Amniotic epithelial cell (primary cell): Measurements from ENCODE around the gene PHETA2.
A peak's percentile ranks its signal among the peaks of the same experiment; 100 is the strongest.
"Not testable (repeated sequence)": the region's sequence is repeated elsewhere in the genome, so short reads cannot be mapped to it uniquely, and the experiment has no call there.

Source experiments
- DNase-seq: peaks from one replicate; pipeline ENCODE4 v3.0.0-alpha.2; 2010; ENCODE audit warnings: low read depth

The PHETA2 gene

DNA sequence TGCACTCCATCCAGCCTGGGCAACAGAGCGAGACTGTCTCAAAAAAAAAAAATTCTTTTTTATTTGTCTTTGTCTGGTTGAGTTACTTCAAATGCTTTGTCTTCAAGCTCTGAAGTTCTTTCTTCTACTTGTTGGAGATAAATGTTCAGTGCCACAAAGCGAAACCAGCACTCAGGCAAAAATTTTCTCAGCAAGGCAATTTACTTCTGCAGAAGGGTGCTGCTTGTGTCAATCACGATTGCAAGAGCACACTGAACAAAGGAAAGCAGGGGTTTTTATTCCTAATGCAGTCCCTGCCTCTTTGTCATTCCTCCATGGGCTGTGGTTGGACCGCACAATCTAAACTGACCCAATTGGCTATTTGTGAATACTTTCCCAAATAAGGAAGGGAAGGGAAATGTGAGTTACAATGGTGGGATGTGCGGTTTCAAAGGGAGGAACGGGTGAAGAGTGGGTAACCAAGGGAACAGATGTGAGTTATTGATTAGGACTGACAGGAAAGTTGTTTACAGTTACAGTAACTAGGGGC, 30.3 kb downstream of the PHETA2 start:
- DNase-seq: not testable (repeated sequence)

DNA sequence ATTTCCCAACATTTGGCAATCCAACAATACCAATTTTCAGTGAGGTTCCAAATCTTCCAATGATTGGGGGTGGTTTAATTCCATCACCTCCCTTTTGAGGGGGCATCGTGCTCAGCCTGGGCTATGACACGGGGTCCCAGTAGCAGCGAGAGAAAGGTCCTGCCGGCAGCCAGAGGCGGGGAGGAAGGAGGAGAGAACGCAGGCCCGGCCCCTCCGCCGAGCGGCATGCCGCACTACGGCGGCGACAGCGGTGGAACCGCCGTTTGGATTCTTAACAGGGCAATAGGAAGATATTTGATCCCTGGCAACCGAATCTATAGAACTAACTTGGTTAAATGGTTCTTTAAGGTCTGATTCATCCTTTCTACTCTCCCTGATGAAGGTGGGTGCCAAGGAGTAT, 34.8 kb downstream of the PHETA2 start:
- DNase-seq: no peak

DNA sequence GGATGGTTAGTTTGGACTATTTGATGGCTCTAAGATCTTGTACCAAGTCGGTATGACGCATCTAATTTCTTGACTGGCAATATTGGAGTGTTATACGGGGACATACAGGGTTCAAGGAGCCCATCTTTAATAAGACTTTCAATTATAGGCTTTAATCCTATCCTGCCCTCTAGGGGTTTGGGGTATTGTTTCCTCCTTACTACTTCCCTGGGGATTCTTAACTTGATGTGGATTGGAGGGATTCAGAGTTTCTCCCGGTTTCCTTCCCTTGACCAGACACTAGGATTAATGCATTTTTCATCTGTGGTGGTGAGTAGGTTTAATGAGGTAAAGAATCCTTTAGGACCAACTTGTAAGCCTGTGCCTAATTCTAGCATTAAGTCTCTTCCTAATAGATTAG, 37.8 kb downstream of the PHETA2 start:
- no peak for DNase-seq

DNA sequence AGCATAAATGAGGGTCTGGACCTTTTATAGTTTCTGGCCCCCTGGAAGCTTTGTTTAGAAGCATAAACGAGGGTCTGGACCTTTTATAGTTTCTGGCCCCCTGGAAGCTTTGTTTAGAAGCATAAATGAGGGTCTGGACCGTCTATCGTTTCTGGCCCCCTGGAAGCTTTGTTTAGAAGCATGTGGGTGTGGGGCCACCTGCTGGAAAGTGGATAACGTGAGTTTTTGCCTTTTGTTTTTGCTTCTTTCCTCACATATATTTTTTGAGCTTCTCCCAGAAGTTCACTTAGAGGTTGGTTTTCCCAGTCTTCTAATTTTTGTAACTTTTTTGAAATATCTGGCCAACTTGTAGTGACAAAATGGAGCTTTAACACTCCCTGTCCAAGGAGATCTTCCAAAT, 38.7 kb downstream of the PHETA2 start:
- peak; percentile 2 for DNase-seq

DNA sequence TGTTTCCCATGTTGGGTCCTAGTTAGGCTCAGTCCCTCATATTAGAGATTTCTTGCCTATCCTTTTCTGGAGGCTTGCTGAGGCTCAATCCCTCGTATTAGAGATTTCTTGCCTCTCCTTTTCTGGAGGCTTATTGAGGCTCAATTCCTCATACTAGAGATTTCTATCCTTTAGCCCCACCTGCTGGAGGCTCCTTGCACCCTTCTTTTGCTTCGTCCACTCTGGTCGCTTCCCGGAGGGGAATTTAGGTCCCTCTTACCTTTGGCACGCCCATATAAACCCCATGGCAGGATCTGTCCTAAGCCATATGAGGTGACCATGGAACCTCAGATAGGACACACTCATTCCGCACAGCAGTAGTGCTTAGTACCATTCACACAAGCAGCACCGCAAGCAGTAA, 40.7 kb downstream of the PHETA2 start:
- DNase-seq: peak; percentile 41

DNA sequence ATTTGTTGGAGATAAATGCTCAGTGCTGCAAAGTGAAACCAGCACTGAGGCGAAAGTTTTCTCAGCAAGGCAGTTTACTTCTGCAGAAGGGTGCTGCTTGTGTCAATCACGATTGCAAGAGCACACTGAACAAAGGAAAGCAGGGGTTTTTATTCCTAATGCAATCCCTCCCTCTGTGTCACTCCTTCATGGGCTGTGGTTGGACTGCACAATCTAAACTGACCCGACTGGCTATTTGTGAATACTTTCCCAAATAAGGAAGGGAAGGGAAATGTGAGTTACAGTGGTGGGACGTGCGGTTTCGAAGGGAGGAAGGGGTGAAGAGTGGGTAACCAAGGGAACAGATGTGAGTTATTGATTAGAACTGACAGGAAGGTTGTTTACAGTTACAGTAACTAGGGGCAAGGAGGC, 41.4 kb downstream of the PHETA2 start:
- not testable (repeated sequence) for DNase-seq

DNA sequence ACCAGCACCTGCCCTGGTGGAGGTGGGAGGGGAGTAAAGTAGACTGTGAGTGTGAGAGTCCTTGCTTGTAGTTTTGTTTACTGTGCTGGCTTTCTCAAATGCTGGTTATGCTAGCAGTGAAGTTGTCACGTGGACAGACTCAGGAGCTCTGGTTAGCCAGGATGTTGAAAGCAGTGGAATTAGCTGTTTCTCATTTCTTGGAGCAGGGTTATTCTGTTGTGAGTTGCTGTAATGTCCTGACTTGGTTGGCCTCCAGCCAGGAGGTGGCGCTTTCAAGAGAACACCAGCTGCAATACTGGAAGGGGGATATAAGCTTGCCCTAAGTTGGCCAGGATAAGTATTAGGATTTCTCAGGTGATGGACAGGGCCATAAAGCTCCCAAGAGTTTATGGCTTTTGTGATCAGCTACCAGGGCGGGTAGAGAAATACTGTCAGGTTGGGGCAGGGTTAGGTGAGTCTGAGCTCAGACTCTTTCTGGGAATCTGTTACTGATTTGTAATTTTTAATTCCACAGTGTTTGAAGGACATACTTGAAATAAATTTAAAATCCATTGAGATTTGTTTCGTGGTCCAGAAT, 42.9 kb downstream of the PHETA2 start:
- DNase-seq: peak; percentile 79

DNA sequence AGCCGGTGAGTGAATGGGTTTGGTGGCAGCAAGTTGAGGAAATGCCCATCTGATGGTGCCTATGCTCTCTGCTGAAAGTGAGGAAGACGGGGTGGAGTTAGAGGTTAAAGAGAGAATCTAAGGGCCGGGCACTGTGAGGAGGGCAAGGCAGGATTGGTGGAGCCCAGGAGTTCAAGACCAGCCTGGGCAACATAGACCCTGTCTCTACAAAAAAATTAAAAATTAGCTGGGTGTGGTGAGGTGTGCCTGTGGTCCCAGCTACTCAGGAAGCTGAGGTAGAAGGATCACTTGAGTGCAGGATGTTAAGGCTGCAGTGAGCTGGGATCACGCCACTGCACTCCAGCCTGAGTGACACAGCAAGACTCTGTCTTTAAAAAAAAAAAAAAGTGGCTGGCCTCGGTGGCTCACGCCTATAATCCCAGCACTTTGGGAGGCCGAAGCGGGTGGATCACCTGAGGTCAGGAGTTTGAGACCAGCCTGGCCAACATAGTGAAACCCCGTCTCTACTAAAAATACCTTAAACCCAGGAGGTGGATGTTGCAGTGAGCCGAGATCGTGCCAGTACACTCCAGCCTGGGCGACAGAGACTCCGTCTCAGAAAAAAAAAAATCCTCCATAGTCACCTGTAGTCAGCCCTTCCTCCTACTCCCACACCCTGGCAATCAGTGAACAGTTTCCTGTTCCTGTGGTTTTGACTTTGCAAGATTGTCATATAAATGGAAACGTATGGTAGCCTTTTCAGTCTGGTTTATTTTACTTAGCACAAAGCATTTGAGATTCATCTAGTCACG, 46.4 kb downstream of the PHETA2 start:
- not testable (repeated sequence) for DNase-seq

DNA sequence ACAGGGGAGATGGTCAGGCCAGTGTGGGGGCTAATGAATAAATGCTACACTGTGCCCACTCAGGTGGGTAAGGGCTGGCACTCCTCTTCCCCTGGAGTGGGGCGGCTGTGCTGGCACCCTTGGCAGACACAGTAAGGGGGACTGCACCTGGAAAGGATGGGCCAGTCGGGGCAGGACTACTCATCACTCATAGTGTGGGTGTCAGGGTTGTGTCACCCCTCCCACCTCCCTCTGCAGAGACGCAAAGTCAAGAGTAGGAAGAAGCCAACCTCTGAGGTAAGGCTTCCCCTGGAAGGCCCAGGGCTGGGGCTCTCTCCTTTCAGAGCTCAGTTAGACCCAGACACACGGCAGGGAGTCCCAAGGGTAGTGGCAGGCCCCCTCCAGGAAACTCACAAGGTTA, 49.5 kb downstream of the PHETA2 start:
- DNase-seq: not testable (repeated sequence)

DNA sequence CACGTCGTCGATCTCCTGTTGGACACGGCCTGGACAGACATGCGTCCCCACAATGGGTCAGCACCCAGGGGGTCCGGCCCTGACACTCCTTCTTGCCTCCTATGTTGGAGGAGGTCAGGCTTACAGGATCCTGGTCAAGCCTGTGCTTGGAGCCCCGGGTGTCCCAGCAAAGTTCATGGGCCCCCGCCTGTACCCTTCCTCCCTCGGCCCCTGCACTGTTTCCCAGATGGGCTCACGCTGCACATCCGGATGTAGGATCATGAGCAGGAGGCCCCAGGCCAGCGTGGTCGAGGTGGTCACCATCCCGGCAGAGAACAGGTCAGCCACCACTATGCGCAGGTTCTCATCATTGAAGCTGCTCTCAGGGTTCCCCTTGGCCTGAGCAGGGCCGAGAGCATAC, 53.6 kb downstream of the PHETA2 start:
- no peak for DNase-seq

DNA sequence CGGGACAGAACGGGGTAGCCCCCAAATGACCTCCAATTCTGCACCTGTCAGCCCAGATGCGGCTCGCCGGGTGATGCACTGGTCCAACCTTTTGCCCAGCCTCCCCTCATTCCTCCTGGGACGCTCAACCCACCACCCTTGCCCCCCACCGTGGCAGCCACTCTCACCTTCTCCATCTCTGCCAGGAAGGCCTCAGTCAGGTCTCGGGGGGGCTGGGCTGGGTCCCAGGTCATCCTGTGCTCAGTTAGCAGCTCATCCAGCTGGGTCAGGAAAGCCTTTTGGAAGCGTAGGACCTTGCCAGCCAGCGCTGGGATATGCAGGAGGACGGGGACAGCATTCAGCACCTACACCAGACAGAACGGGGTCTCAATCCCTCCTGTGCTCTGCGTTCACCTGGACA, 54.0 kb downstream of the PHETA2 start:
- DNase-seq: not testable (repeated sequence)
